ENCODE measurements around the gene EP400. TPM values are rescaled to one million over a fixed set of nuclear protein-coding genes. Genes with fewer than 3 reads are reported as not detected.

Gene EP400
- total and polyA plus RNA-seq, 2 of the 13 experiments (the other 11 are each of a cell fraction or from before 2014, with no cell fraction given): 4.9 to 5.0 TPM

DNA sequence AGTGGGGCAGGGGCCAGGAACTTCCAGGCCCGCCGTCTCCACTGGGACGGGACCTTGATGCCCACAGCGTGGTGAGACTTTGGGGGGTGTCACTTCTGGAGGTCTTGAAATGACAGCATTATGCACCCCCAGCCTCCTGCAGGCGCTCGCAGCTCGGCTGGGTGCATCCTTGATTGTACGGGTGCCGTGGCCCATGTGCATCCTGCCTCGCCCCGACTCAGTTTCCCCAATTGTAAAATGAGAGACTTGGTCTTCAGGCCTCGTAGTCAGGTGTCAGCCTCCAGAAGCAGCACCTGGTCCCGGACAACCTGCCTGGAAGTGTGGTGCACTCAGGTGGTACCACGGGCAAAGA lies 29.6 kb upstream of the EP400 start:
- no TSS peak for BruUV-seq (replicated peaks)
- Histone ChIP-seq H3K9me3 (ENCODE audit: low read length) (no peaks in the 10 kb centered on the region), H2AFZ (ENCODE audit: low read length) (no peak overlapping the region), H3K27me3 (ENCODE audit: control insufficient read depth in 1 of 2, insufficient read depth in 2 of 2, low read length in 2 of 2) (no peaks in the 10 kb centered on the region), H3K36me3 (replicated peaks in 1 of 2; ENCODE audit: control insufficient read depth in 1 of 2, insufficient read depth in 2 of 2, low read length in 2 of 2) (peaks cover 7 to 26% of the 10 kb centered on the region in 2 experiments; a peak in 4 of 5 replicates), H3K79me2 (ENCODE audit: insufficient read depth, low read length) (no peaks in the 10 kb centered on the region), H4K20me1 (ENCODE audit: insufficient read depth, low read length) (no peaks in the 10 kb centered on the region), H3K9ac (ENCODE audit: insufficient read depth, low read depth, low read length) (no peak overlapping the region), H3K4me1 (ENCODE audit: insufficient read depth, low read length) (no peaks in the 10 kb centered on the region), H3K4me3 (replicated peaks in 1 of 3; ENCODE audit: insufficient read depth in 1 of 3, low read depth in 2 of 3, low read length in 3 of 3) (no peak overlapping the region), H3K4me2 (ENCODE audit: low read depth, low read length) (no peak overlapping the region), H3K27ac (ENCODE audit: extremely low read length, insufficient read depth, low read length) (no peak overlapping the region)
- TF ChIP-seq GZF1 (CRISPR knock-in tag; IDR thresholded peaks at IDR 0.05) (no peak), ZFP36L1 (CRISPR knock-in tag; IDR thresholded peaks at IDR 0.05) (no peak), KAT7 (CRISPR knock-in tag; IDR thresholded peaks at IDR 0.05; ENCODE audit: borderline replicate concordance) (no peak), TGIF2 (CRISPR knock-in tag; IDR thresholded peaks at IDR 0.05) (no peak), ARNT2 (CRISPR knock-in tag; IDR thresholded peaks at IDR 0.05; ENCODE audit: low read depth) (no peak), AGO2 (optimal IDR thresholded peaks at IDR 0.05; ENCODE audit: low read depth, low read length) (peak; percentile 1), ATM (IDR thresholded peaks at IDR 0.05; ENCODE audit: borderline replicate concordance) (no peak), HNRNPLL (IDR thresholded peaks at IDR 0.05; ENCODE audit: low read depth, low read length, poor library complexity, severe bottlenecking) (no peak)
- intact Hi-C loops (cut with micrococcal nuclease; ENCODE audit: unreplicated experiment) (loop anchor here (10.0 kb wide), 1 partner anchor 85 kb away; no protein-coding TSS in a partner anchor), in situ Hi-C loops (cut with HindIII; ENCODE audit: extremely low pct_ligation_motif_present, low pct_unique_long_range_greater_than_20kb) (no loop called here)
- no peak for ATAC-seq
- POLR2A ChIA-PET: no interaction called here
- WGBS (ENCODE audit: low lambda C conversion rate): 99% methylated on average over 7 of the region's 14 CpGs
- CTCF ChIA-PET (ENCODE audit: low intra/inter-chr PET ratio, low total read pairs): no interaction called here
- no peak for FAIRE-seq
- DNase-seq (ENCODE audit: low spot score): no peak

- WGBS (ENCODE audit: low lambda C conversion rate): 96% methylated on average over 14 of the region's 35 CpGs
- no peaks in the 10 kb centered on the region for H3K79me2 ChIP-seq (ENCODE audit: insufficient read depth, low read length)
- H3K9me3 ChIP-seq (ENCODE audit: low read length): no peaks in the 10 kb centered on the region
- no TSS peak for BruUV-seq (replicated peaks)
- peaks cover 6 to 16% of the 10 kb centered on the region in 2 experiments; a peak in 4 of 5 replicates for H3K36me3 ChIP-seq (replicated peaks in 1 of 2; ENCODE audit: control insufficient read depth in 1 of 2, insufficient read depth in 2 of 2, low read length in 2 of 2)
- ChIA-PET CTCF (ENCODE audit: low intra/inter-chr PET ratio, low total read pairs) (no interaction called here), POLR2A (no interaction called here)
- no peaks in the 10 kb centered on the region for H4K20me1 ChIP-seq (ENCODE audit: insufficient read depth, low read length)
- H3K27me3 ChIP-seq (ENCODE audit: control insufficient read depth in 1 of 2, insufficient read depth in 2 of 2, low read length in 2 of 2): no peaks in the 10 kb centered on the region
- H3K27ac ChIP-seq (ENCODE audit: extremely low read length, insufficient read depth, low read length): no peak overlapping the region
- intact Hi-C loops (cut with micrococcal nuclease; ENCODE audit: unreplicated experiment) (loop anchor here (10.0 kb wide), 1 partner anchor 86 kb away; no protein-coding TSS in a partner anchor), in situ Hi-C loops (cut with HindIII; ENCODE audit: extremely low pct_ligation_motif_present, low pct_unique_long_range_greater_than_20kb) (no loop called here)
- ATAC-seq: no peak
- no peak overlapping the region for H3K4me3 ChIP-seq (replicated peaks in 1 of 3; ENCODE audit: insufficient read depth in 1 of 3, low read depth in 2 of 3, low read length in 3 of 3)
- FAIRE-seq: no peak
- no peak overlapping the region for H3K4me2 ChIP-seq (ENCODE audit: low read depth, low read length)
- no peaks in the 10 kb centered on the region for H3K4me1 ChIP-seq (ENCODE audit: insufficient read depth, low read length)
- no peak overlapping the region for H3K9ac ChIP-seq (ENCODE audit: insufficient read depth, low read depth, low read length)
- no peak for DNase-seq (ENCODE audit: low spot score)
- H2AFZ ChIP-seq (ENCODE audit: low read length): no peak overlapping the region
- TF ChIP-seq RBFOX2 (IDR thresholded peaks at IDR 0.05; ENCODE audit: low read depth, low read length): peak; percentile 36; the same call in 1 of the 2 replicates
- no peak for TF ChIP-seq ZHX2 (IDR thresholded peaks at IDR 0.05; ENCODE audit: low read depth)
- TF ChIP-seq ZHX2 (CRISPR knock-in tag; IDR thresholded peaks at IDR 0.05; ENCODE audit: borderline replicate concordance): no peak
- no peak for TF ChIP-seq ZNF772 (CRISPR knock-in tag; IDR thresholded peaks at IDR 0.05)
- TF ChIP-seq NFE2 (CRISPR knock-in tag; IDR thresholded peaks at IDR 0.05): no peak
Measured at GRCh38 chr12:131920902-131921840, 28.6 kb upstream of the EP400 start.
